Choroid plexus epithelial cell (primary cell): ENCODE results near the gene TMEM167B.

Experiments
- DNase-seq: peaks from one replicate; pipeline ENCODE4 v3.0.0-alpha.2; 2010; ENCODE audit warnings: low read depth
- H3K4me3 ChIP-seq: 2 replicates; pipeline ENCODE4 v1.5.1; 2011; ENCODE audit warnings: low read depth, mild to moderate bottlenecking, control low read depth, low read length, moderate library complexity
- CTCF ChIP-seq: conservative IDR thresholded peaks from 2 replicates; pipeline ENCODE4 v1.5.1; 2011; ENCODE audit warnings: low read depth, mild to moderate bottlenecking, control low read depth, inconsistent platforms, low read length, moderate library complexity

The TMEM167B gene

GRCh38 chr1:109113590-109114341, 23.2 kb downstream of the TMEM167B start, which contains the start of gene ELAPOR1:
Gene ELAPOR1, plus strand, starts transcription at chr1:109114115. Its CDS starts 69 bp downstream, at chr1:109114184.
- no peak for TF ChIP-seq CTCF
- DNase-seq, result peak; percentile 31
- H3K4me3 ChIP-seq, result peak within 1 kb of the TSS; percentile 36

- no peak for DNase-seq
- no peak for TF ChIP-seq CTCF
- H3K4me3 ChIP-seq, result no peak overlapping the region
Observed at GRCh38 chr1:109114342-109114674, 23.7 kb downstream of the TMEM167B start.

- TF ChIP-seq CTCF, result no peak
- H3K4me3 ChIP-seq, result no peak overlapping the region
- no peak for DNase-seq
Observed at GRCh38 chr1:109115685-109116084, 25.1 kb downstream of the TMEM167B start.

GRCh38 chr1:109116286-109116685, 25.7 kb downstream of the TMEM167B start:
- H3K4me3 ChIP-seq, result no peak overlapping the region
- no peak for DNase-seq
- TF ChIP-seq CTCF, result no peak

- TF ChIP-seq CTCF, result no peak
- no peak overlapping the region for H3K4me3 ChIP-seq
- DNase-seq, result no peak
Observed at GRCh38 chr1:109118089-109118488, 27.5 kb downstream of the TMEM167B start.

GRCh38 chr1:109120356-109120755, 29.8 kb downstream of the TMEM167B start:
- no peak for TF ChIP-seq CTCF
- no peak overlapping the region for H3K4me3 ChIP-seq
- no peak for DNase-seq

GRCh38 chr1:109131059-109131458, 40.5 kb downstream of the TMEM167B start:
- H3K4me3 ChIP-seq, result no peak overlapping the region
- no peak for TF ChIP-seq CTCF
- DNase-seq, result no peak
